Pancreas (tissue), 10 donors: Measurements from ENCODE around the gene DMBX1. TPM values are rescaled to one million over a fixed set of nuclear protein-coding genes. Genes with fewer than 3 reads are reported as not detected.

Experiments used
- ATAC-seq, 4 donors: fragments of 200-7000 bp; cut with Tn5 transposase; one replicate each; pipeline versions ENCODE4 v1.8.0 to v1.9.1; 2020; ENCODE audit warnings: mild to moderate bottlenecking in 4 of 4, moderate library complexity in 4 of 4
- DNase-seq, 6 donors: peaks; one replicate each; pipeline ENCODE4 v3.0.0-alpha.2; 2020
- FAIRE-seq: peaks from 2 replicates; lab custom pipeline; 2012; peaks lifted over from hg19 to GRCh38; lab: Jason Lieb, UNC
- H3K27ac ChIP-seq, 4 donors: fragments of 200-600 bp; sonication (generic); 1 replicate in 3 of 4; 2 replicates in 1 of 4; pipeline versions ENCODE4 v1.5.0 to v1.8.0; 2020
- H3K27me3 ChIP-seq, 4 donors: fragments of 200-600 bp; one replicate each; pipeline ENCODE4 v1.8.0; 2021
- H3K36me3 ChIP-seq, 3 donors: fragments of 200-600 bp; sonication (generic) in 1 of 3; one replicate each; pipeline versions ENCODE4 v1.5.0 to v1.8.0; 2020 to 2021
- H3K4me1 ChIP-seq, 3 donors: fragments of 200-600 bp; one replicate each; pipeline ENCODE4 v1.8.0; 2021
- H3K4me3 ChIP-seq, 4 donors: fragments of 200-600 bp; sonication (generic) in 2 of 4; one replicate each; pipeline versions ENCODE4 v1.5.0 to v1.8.0; 2020 to 2021
- H3K9me3 ChIP-seq, 4 donors: fragments of 200-600 bp; one replicate each; pipeline ENCODE4 v1.8.0; 2021
- WGBS, 2 donors: extraction: QIAGEN DNeasy Blood & Tissue Kit; methylation state at CpG; one replicate each; pipeline ENCODE4 v1.1.7; 2013; 5-methylcytosine and 5-hydroxymethylcytosine counted together
- intact Hi-C, 3 donors: fragments of 100-400 bp; cut with DNase I; formaldehyde crosslinking; loops; one replicate each; pipeline versions ENCODE4 v1.11.1 to v1.14.2; 2022
- polyA plus RNA-seq, 2 donors: library from polyadenylated mRNA; stranded (reverse); fragments of 200-250 nt; gene quantifications; one replicate each; pipeline ENCODE4 v1.2.3, GENCODE V29; 2013
- total RNA-seq, 6 donors: library from RNA; stranded (reverse); fragmentation: NEBNext Ultra II Directional in 4 of 6; extraction: Animal tissue kit (Norgen Biotek cat#: 25700) in 4 of 6; gene quantifications; one replicate each; pipeline versions ENCODE4 v1.2.1 to v1.2.4, GENCODE V29; 2021 to 2023
- TF ChIP-seq, protein P1 (sequence below), 4 donors: fragments of 200-600 bp; sonication (generic) in 3 of 4; IDR thresholded peaks; one replicate each; pipeline versions ENCODE4 v1.5.0 to v1.8.0; 2021; ENCODE audit warnings: antibody characterized with exemption in 4 of 4
- donor health status: healthy with polysubstance abuse.
- donor health status: DM: no; HTN: no; CAD: no; lungs with moderate emphysema.
- donor health status: DM: no; HTN: no; CAD: no.
- donor health status: control.
- donor health status: control.
- donor health status: Bipolar disorder and iron deficiency.
- donor health status: DM: yes; HTN: yes; CAD: no.
- donor health status: DM: no; HTN: no; CAD: no.
- donor health status: DM: no; HTN: no; CAD: no.
- donor health status: DM: yes; HTN: yes; CAD: no.

The DMBX1 gene
- total and polyA plus RNA-seq, 8 donors, result not detected

DNA sequence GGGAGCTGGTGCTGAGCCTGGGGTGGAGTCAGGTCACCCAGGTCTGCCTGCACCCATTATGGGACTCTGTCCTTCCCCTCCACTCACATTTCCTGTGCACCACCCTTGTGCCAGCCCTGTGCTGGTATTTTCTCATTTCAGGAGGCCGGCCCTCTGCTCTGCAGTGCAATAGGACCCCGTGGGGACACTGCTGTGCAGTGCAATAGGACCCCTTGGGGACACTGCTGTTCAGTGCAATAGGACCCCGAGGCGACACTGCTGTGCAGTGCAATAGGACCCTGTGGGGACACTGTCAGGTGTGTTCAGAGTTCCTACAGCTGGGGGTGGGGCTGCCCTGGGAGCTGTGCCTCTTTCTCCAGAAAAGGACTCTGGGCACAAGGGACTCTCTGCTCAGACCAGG lies 36.2 kb upstream of the DMBX1 start:
- no peaks in the 10 kb centered on the region for H3K9me3 ChIP-seq
- intact Hi-C loops, result no loop called here
- no peaks in the 10 kb centered on the region for H3K27me3 ChIP-seq
- no peaks in the 10 kb centered on the region for H3K36me3 ChIP-seq
- H3K4me1 ChIP-seq, result no peaks in the 10 kb centered on the region
- TF ChIP-seq, protein P1, sequence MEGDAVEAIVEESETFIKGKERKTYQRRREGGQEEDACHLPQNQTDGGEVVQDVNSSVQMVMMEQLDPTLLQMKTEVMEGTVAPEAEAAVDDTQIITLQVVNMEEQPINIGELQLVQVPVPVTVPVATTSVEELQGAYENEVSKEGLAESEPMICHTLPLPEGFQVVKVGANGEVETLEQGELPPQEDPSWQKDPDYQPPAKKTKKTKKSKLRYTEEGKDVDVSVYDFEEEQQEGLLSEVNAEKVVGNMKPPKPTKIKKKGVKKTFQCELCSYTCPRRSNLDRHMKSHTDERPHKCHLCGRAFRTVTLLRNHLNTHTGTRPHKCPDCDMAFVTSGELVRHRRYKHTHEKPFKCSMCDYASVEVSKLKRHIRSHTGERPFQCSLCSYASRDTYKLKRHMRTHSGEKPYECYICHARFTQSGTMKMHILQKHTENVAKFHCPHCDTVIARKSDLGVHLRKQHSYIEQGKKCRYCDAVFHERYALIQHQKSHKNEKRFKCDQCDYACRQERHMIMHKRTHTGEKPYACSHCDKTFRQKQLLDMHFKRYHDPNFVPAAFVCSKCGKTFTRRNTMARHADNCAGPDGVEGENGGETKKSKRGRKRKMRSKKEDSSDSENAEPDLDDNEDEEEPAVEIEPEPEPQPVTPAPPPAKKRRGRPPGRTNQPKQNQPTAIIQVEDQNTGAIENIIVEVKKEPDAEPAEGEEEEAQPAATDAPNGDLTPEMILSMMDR (IDR thresholded peaks at IDR 0.05), result no peak
- DNase-seq, result no peak
- H3K27ac ChIP-seq, result no peak overlapping the region
- FAIRE-seq, result no peak
- no peak for ATAC-seq
- 65 to 69% methylated on average over 4 of the region's 4 CpGs for WGBS, 2 donors
- no peak overlapping the region for H3K4me3 ChIP-seq

DNA sequence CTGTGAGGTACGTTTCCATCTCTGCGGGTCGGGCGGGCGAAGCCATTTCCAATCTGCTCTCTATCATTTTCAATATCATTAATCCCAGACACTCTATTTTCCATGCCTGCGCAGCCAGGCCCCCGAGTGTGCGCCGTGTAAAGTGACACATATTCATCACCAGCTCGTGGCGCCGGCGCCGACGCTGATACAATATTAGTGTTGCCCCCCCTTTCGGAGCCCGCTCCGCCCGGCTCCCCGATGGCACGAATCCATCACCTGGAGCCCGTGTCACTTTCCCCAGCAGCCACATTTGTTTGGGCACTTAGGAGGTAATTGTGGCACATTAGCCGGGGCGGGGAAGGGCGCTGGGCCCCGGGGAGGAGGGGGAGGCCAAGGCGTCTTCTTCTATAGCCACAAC lies 33.7 kb upstream of the DMBX1 start:
- ATAC-seq, result no peak
- Histone ChIP-seq H3K36me3 (no peaks in the 10 kb centered on the region), H3K9me3 (no peaks in the 10 kb centered on the region), H3K27me3 (no peaks in the 10 kb centered on the region), H3K4me1 (no peaks in the 10 kb centered on the region), H3K4me3 (no peak overlapping the region), H3K27ac (no peak overlapping the region)
- intact Hi-C loops, result no loop called here
- TF ChIP-seq, protein P1 (IDR thresholded peaks at IDR 0.05), result no peak
- peak in 1 of 6 donors; percentile 55 for DNase-seq
- FAIRE-seq, result no peak
- 86 to 88% methylated on average over 27 of the region's 27 CpGs for WGBS, 2 donors

DNA sequence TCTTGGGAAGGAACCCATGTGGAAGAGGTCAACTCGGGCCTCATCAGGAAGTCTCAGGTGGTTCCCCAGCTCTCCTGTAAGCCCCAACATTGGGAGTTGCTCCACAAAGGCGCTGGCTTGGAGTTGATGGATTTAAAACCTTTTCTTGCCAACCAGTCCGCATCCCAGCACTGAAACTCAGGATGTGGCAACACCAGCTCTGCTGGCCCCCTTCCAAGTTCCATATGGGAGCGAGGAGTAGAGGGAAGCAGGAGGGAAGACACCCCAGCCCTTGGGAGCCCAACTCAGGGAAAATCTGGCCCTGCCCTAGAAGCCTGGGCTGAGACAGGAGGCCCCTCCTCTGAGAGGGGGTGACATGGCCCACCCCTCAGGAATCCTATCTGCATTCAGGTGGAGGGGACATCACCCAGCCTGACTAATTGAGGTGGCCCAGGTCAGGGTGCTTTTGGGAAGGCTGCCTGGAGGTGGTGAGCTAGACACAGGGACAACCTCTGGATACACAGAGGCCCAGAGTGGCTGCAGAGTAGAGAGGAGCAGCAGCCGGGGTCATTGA lies 33.1 kb upstream of the DMBX1 start:
- Histone ChIP-seq H3K4me3 (no peak overlapping the region), H3K27me3 (no peaks in the 10 kb centered on the region), H3K4me1 (no peaks in the 10 kb centered on the region), H3K36me3 (no peaks in the 10 kb centered on the region), H3K9me3 (no peaks in the 10 kb centered on the region), H3K27ac (no peak overlapping the region)
- ATAC-seq (no peak), DNase-seq (no peak), FAIRE-seq (no peak)
- TF ChIP-seq, protein P1 (IDR thresholded peaks at IDR 0.05), result no peak
- intact Hi-C loops, result no loop called here
- WGBS, 2 donors, result 84 to 86% methylated on average over 5 of the region's 5 CpGs

DNA sequence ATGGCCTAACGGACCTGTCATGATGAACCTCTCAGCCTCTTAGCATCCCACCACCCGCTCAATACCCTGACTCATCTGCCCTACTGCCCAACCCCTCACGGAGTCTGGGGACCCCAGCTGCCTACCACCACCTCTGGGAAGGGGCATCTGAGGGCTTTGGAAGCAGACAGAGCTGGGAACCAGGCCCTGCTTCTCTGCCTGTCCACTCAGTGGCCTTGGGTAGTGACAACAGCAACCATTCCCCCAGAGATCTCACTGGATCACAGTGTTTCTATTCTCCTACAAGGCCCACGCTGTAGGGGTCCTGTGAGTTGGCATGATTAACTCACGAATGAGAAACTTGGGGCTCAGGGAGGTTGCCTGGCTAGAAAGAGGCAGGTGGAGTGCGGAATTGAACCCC lies 32.5 kb upstream of the DMBX1 start:
- Histone ChIP-seq H3K4me1 (no peaks in the 10 kb centered on the region), H3K9me3 (no peaks in the 10 kb centered on the region), H3K36me3 (no peaks in the 10 kb centered on the region), H3K27me3 (no peaks in the 10 kb centered on the region), H3K4me3 (no peak overlapping the region), H3K27ac (no peak overlapping the region)
- WGBS, 2 donors, result 80 to 89% methylated on average over 6 of the region's 6 CpGs
- no peak for ATAC-seq
- TF ChIP-seq, protein P1 (IDR thresholded peaks at IDR 0.05), result no peak
- DNase-seq, result no peak
- intact Hi-C loops, result no loop called here
- no peak for FAIRE-seq

DNA sequence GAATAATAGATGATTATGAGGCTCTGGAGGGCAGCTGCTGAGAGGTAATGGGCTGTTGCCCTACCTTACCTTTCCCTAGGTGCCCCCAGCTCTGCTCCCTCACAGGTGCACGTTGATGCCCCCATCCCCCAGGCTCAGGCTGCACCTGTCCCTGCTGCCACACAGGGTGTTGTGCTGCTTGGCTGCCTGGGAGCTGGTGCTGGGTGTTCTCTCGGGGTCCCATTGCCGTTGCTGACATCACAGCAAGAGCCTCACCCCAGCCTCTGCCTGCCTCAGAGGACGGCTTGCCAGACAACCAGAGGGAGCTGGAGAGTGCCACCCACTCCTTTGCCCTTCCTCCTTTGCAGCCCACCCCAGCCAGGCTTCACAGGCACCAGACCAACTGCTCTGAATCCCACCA lies 31.4 kb upstream of the DMBX1 start:
- intact Hi-C loops, result no loop called here
- H3K9me3 ChIP-seq, result no peaks in the 10 kb centered on the region
- no peaks in the 10 kb centered on the region for H3K27me3 ChIP-seq
- no peak for ATAC-seq
- H3K27ac ChIP-seq, result no peak overlapping the region
- DNase-seq, result no peak
- no peaks in the 10 kb centered on the region for H3K36me3 ChIP-seq
- H3K4me1 ChIP-seq, result no peaks in the 10 kb centered on the region
- WGBS, 2 donors, result 60 to 83% methylated on average over 4 of the region's 4 CpGs
- no peak overlapping the region for H3K4me3 ChIP-seq
- no peak for FAIRE-seq
- TF ChIP-seq, protein P1 (IDR thresholded peaks at IDR 0.05), result no peak
